Activated effector memory CD4-positive, alpha-beta T cell treated with anti-CD3 and anti-CD28 coated beads, Interleukin-2, amount 50 U/mL, for 16 hours (primary cell): ENCODE results near the gene ARL6IP4.
"Not testable (repeated sequence)": the region's sequence is repeated elsewhere in the genome, so short reads cannot be mapped to it uniquely, and the experiment has no call there.

Experiments
- DNase-seq: peaks from one replicate; pipeline ENCODE4 v3.0.0-alpha.2; 2020

Gene ARL6IP4

GRCh38 chr12:123013185-123014095 lies 33.0 kb downstream of the ARL6IP4 start:
- no peak for DNase-seq

GRCh38 chr12:123014473-123014872 lies 34.0 kb downstream of the ARL6IP4 start:
- not testable (repeated sequence) for DNase-seq

- DNase-seq = no peak
Observed at GRCh38 chr12:123017753-123018152, 37.3 kb downstream of the ARL6IP4 start.

- DNase-seq = no peak
Observed at GRCh38 chr12:123019841-123020138, 39.3 kb downstream of the ARL6IP4 start.

- no peak for DNase-seq
Observed at GRCh38 chr12:123021688-123022604, 41.5 kb downstream of the ARL6IP4 start.

GRCh38 chr12:123022846-123023245 lies 42.4 kb downstream of the ARL6IP4 start:
- DNase-seq = no peak

- DNase-seq = no peak
Observed at GRCh38 chr12:123024819-123025391, 44.4 kb downstream of the ARL6IP4 start.

GRCh38 chr12:123026094-123026853 lies 45.8 kb downstream of the ARL6IP4 start:
- DNase-seq = no peak

GRCh38 chr12:123027726-123028445 lies 47.4 kb downstream of the ARL6IP4 start:
- no peak for DNase-seq

- DNase-seq = no peak
Observed at GRCh38 chr12:123028475-123028874, 48.0 kb downstream of the ARL6IP4 start.

GRCh38 chr12:123029550-123029949 lies 49.1 kb downstream of the ARL6IP4 start:
- no peak for DNase-seq

GRCh38 chr12:123030686-123031085 lies 50.2 kb downstream of the ARL6IP4 start:
- DNase-seq = no peak

GRCh38 chr12:123031171-123031845 lies 50.8 kb downstream of the ARL6IP4 start:
- no peak for DNase-seq
